ENCODE results near the gene CXCR3.
"Not testable (repeated sequence)": the region's sequence is repeated elsewhere in the genome, so short reads cannot be mapped to it uniquely, and the experiment has no call there.

The CXCR3 gene

DNA sequence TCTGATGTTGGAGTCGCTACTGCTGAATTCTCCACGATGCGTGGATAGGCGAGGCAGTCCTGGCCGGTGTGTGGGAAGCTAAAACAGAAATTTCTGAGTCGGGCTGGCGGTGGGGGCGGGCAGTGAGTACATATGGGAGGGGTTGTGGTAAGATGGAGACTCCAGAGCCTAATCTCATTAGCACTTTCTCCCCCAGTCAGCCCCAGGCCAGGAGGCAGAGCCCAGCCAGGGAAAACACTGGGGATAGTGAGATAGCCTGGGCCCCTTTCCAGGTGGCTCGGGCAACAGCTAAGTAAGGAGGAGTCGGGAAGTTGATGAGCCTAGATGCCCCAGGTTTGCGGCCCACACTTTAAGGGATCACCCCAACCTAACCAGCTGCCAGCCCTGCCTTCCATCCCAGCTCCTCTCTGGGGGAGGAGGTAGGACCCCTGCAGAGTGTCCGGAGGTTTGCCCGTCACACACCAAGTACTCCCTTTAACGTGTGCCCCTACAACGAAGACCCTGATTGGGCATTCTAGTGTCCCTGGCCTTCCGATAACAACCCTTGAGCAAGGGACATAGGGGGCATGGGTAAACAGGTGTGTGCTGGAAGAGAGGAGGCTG is 46.7 kb upstream of the CXCR3 start:
- no peak for TF ChIP-seq SNAI2 (CRISPR knock-in tag; IDR thresholded peaks at IDR 0.05)
- no peak for TF ChIP-seq PPARA (CRISPR knock-in tag; IDR thresholded peaks at IDR 0.05; ENCODE audit: borderline replicate concordance)
- TF ChIP-seq ZFP3 (CRISPR knock-in tag; IDR thresholded peaks at IDR 0.05), result no peak
- no peak for TF ChIP-seq ZNF565 (CRISPR knock-in tag; conservative IDR thresholded peaks at IDR 0.05; ENCODE audit: low read depth)
- no peak for ATAC-seq

DNA sequence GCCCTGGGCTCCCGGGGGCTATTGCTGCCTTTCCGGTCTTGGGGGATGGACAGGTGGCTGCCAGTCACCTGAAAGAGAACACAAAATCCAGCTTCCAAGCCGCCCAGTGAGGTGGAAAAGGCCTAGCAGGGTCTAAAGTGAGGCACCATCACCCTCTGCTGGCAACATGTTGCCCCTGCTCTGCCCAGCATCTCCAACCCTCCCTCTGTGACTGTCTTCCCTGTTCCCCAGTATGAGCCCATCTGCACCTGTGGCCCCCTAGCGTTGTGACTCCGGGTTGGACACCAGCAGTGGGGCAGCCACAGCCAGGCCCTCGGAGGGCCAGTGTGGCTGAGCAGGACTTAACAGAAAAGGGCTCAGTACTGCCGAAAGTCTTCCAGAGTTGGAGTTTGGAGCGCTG is 45.9 kb upstream of the CXCR3 start:
- ATAC-seq, result peak; percentile 91

DNA sequence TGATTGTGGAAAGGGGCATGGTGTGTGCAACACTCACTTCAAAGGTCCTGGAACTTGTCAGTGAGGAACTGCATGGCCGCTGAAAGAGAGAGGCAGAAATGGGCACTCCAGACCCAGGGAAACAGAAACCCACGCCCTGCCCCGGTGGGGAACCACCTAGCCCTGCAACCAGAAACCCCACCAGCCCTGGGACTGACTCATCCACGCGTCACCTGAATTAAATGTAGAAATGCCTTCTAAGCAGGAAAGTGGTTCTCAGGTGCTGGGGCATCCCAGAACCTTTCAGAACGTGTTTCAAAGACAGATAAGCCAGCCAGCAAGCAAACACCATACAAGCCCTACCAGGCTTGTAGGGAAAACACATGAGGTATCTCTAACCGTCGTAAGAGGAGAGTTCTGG is 44.9 kb upstream of the CXCR3 start:
- ATAC-seq, result not testable (repeated sequence)

DNA sequence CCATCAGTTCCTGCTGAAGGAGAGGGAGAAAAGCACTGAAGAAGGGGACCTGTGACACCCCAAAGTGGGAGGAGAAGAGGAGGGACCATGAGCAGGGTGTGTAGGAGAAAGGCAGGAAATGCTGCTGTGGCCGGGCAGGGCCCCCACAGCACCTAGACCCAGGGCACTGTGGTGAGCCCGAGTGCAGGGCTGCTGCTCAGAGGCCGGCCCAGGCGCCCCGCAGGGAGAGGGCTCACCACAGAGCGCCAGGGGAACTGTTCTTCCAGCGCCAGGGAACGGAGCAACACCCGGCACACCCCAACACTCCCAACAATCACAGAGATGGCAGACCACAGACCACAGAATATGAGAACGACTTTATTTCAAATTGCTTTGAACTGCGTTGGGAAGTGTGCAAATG is 44.3 kb upstream of the CXCR3 start:
- not testable (repeated sequence) for ATAC-seq

DNA sequence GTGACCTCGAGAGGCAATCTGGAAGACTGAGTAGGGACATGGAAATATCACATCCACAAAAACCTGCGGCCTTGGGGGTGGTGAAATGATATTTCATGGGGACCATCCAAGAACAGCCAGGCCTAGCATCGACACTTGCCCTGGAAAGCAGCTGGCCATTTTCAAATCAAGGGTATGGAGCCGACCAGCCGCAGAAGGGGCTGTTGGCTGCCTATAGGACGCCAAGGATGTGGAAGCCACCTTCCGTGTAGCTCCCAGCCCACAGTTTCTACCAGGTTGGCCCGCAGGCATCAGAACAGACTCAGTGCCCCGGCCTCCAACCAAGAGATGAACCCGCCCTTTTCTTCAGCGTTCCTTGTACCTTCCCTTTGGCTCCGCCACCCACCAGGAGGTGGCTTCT is 43.6 kb upstream of the CXCR3 start:
- TF ChIP-seq ARNTL (CRISPR knock-in tag; IDR thresholded peaks at IDR 0.05; ENCODE audit: borderline replicate concordance, low read depth) (no peak), ZNF565 (CRISPR knock-in tag; conservative IDR thresholded peaks at IDR 0.05; ENCODE audit: low read depth) (no peak), PPARA (CRISPR knock-in tag; IDR thresholded peaks at IDR 0.05; ENCODE audit: borderline replicate concordance) (no peak), ZFP3 (CRISPR knock-in tag; IDR thresholded peaks at IDR 0.05) (no peak), BACH2 (CRISPR knock-in tag; IDR thresholded peaks at IDR 0.05; ENCODE audit: borderline replicate concordance) (no peak), ZNF8 (CRISPR knock-in tag; IDR thresholded peaks at IDR 0.05) (no peak), ISL1 (CRISPR knock-in tag; IDR thresholded peaks at IDR 0.05) (no peak), RARB (CRISPR knock-in tag; IDR thresholded peaks at IDR 0.05) (no peak), ESRRG (CRISPR knock-in tag; IDR thresholded peaks at IDR 0.05) (no peak), ZNF70 (CRISPR knock-in tag; IDR thresholded peaks at IDR 0.05) (no peak), ZC3H10 (CRISPR knock-in tag; IDR thresholded peaks at IDR 0.05) (no peak), CSDC2 (CRISPR knock-in tag; IDR thresholded peaks at IDR 0.05) (no peak), ZFP30 (CRISPR knock-in tag; IDR thresholded peaks at IDR 0.05) (no peak), GLIS3 (CRISPR knock-in tag; IDR thresholded peaks at IDR 0.05) (no peak)
- TF ChIP-seq, protein P1, sequence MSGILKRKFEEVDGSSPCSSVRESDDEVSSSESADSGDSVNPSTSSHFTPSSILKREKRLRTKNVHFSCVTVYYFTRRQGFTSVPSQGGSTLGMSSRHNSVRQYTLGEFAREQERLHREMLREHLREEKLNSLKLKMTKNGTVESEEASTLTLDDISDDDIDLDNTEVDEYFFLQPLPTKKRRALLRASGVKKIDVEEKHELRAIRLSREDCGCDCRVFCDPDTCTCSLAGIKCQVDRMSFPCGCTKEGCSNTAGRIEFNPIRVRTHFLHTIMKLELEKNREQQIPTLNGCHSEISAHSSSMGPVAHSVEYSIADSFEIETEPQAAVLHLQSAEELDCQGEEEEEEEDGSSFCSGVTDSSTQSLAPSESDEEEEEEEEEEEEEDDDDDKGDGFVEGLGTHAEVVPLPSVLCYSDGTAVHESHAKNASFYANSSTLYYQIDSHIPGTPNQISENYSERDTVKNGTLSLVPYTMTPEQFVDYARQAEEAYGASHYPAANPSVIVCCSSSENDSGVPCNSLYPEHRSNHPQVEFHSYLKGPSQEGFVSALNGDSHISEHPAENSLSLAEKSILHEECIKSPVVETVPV (CRISPR knock-in tag; IDR thresholded peaks at IDR 0.05), result no peak
- TF ChIP-seq, protein P2, sequence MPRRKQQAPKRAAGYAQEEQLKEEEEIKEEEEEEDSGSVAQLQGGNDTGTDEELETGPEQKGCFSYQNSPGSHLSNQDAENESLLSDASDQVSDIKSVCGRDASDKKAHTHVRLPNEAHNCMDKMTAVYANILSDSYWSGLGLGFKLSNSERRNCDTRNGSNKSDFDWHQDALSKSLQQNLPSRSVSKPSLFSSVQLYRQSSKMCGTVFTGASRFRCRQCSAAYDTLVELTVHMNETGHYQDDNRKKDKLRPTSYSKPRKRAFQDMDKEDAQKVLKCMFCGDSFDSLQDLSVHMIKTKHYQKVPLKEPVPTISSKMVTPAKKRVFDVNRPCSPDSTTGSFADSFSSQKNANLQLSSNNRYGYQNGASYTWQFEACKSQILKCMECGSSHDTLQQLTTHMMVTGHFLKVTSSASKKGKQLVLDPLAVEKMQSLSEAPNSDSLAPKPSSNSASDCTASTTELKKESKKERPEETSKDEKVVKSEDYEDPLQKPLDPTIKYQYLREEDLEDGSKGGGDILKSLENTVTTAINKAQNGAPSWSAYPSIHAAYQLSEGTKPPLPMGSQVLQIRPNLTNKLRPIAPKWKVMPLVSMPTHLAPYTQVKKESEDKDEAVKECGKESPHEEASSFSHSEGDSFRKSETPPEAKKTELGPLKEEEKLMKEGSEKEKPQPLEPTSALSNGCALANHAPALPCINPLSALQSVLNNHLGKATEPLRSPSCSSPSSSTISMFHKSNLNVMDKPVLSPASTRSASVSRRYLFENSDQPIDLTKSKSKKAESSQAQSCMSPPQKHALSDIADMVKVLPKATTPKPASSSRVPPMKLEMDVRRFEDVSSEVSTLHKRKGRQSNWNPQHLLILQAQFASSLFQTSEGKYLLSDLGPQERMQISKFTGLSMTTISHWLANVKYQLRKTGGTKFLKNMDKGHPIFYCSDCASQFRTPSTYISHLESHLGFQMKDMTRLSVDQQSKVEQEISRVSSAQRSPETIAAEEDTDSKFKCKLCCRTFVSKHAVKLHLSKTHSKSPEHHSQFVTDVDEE (CRISPR knock-in tag; IDR thresholded peaks at IDR 0.05), result no peak
- TF ChIP-seq, protein P3, sequence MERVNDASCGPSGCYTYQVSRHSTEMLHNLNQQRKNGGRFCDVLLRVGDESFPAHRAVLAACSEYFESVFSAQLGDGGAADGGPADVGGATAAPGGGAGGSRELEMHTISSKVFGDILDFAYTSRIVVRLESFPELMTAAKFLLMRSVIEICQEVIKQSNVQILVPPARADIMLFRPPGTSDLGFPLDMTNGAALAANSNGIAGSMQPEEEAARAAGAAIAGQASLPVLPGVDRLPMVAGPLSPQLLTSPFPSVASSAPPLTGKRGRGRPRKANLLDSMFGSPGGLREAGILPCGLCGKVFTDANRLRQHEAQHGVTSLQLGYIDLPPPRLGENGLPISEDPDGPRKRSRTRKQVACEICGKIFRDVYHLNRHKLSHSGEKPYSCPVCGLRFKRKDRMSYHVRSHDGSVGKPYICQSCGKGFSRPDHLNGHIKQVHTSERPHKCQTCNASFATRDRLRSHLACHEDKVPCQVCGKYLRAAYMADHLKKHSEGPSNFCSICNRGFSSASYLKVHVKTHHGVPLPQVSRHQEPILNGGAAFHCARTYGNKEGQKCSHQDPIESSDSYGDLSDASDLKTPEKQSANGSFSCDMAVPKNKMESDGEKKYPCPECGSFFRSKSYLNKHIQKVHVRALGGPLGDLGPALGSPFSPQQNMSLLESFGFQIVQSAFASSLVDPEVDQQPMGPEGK (CRISPR knock-in tag; IDR thresholded peaks at IDR 0.05; ENCODE audit: borderline replicate concordance), result no peak
- TF ChIP-seq, protein P4, sequence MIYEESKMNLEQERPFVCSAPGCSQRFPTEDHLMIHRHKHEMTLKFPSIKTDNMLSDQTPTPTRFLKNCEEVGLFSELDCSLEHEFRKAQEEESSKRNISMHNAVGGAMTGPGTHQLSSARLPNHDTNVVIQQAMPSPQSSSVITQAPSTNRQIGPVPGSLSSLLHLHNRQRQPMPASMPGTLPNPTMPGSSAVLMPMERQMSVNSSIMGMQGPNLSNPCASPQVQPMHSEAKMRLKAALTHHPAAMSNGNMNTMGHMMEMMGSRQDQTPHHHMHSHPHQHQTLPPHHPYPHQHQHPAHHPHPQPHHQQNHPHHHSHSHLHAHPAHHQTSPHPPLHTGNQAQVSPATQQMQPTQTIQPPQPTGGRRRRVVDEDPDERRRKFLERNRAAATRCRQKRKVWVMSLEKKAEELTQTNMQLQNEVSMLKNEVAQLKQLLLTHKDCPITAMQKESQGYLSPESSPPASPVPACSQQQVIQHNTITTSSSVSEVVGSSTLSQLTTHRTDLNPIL (CRISPR knock-in tag; IDR thresholded peaks at IDR 0.05; ENCODE audit: low read depth), result no peak
- ATAC-seq, result no peak

Data from SK-N-SH treated with all-trans-retinoic acid at 6 μM for 48 hours (cell line).